HG02981 (cell line): ENCODE data around the gene FMN1.

Experiments
- ATAC-seq: cut with Tn5 transposase; IDR thresholded peaks from one replicate; pipeline ENCODE4 v1.9.1; 2021; ENCODE audit warnings: mild to moderate bottlenecking, moderate library complexity; ENCODE audit not compliant: unreplicated experiment

Gene FMN1

DNA sequence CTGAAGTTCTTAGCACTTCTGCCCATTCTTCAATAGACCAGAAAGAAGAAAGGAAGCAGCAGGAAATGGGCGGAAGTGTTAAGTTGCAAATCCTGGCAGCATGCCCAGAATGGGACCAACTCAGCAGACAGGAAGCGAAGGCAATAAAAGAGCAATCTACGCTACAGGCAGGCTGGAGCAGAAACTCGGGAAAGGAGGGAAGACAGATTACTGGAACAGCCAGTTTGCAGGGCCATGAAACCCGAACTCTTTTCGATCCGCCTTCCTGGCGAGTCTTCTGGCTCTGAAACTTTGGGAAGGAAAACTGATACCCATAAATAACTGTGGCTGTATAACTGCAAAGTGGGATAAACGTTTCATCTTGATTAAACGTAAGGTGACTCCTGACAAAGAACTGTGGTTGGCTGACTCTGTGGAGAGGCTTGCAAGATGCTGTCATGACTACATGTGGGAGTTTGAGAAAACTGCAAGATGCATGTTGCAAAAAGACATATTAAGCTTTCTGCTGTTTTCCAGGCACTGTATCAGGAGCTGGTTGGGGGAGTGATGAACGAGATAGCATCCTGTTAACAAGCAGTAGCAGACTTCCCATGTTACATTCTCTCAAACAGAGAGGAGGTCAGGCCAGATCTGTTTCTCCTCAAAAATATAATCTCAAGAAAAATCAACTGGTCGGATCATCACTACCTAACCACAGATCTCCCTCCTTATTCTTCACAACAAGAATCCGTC, 67.8 kb downstream of the FMN1 start:
- no peak for ATAC-seq

DNA sequence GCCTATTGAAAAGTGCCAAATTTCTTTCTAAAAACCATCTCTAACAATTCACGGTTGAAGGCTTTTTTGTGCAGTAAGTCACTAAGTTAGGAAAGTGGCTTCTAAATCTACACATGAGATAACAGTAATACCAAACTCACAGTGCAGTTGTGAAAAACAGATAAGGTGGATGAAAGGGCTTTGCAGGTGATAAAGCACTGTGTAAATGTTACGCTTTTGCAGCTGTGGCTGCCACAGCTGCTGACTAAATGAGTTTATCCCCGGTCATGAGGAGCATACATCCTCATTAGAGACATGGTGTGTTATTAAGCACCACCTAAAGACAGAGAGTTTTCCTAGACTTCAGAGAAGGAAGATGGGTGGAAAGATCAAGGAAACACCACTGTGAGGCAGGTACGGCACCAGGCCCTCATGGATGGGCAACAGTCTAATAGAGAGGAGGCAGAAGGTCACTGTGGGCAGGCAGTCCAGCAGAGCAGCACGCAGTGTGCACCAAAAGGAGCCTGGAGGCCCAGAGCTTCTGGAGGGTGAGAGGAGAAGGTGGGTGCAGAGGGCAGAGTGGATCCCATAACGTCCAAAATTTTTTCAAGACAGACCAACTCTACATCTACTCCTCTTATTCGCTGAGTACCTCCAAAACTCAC, 68.5 kb downstream of the FMN1 start:
- no peak for ATAC-seq

DNA sequence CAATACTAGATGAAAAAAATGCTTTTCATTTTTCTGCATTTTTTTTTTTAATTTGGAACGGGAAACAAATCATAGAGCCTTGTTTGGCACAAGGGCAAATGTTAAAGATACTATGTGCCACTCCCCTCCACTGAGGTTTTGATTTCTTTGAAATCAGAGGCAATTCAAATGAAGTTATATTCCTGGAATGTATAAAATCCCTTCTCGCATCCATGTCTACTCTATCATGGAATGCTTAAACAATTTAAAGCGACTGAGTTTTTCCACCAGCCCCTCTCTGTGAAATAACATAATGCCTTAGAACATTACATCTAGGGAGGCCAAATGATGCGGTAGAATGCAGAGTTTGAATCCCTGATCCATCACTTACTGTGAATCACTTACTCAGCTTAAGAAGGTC, 69.7 kb downstream of the FMN1 start:
- no peak for ATAC-seq

DNA sequence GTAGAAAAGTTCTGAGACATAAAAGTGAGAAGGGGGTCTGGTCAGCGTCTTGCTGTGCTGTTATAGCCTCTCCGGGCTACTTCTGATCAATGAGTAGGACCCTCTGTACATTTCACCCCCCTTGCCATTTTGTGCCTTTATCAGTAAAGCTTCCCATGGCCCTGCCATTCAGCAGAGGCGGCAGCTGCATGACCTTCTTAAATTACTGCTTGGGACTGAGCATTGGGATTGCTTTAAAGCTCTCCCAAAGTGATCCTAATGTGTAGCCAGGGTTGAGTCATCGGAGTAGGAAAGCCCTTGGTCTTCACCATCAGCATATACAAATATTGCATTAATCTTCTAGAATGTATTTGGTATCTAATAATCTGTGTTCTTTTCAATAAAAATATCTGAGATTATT, 70.2 kb downstream of the FMN1 start:
- ATAC-seq = no peak

DNA sequence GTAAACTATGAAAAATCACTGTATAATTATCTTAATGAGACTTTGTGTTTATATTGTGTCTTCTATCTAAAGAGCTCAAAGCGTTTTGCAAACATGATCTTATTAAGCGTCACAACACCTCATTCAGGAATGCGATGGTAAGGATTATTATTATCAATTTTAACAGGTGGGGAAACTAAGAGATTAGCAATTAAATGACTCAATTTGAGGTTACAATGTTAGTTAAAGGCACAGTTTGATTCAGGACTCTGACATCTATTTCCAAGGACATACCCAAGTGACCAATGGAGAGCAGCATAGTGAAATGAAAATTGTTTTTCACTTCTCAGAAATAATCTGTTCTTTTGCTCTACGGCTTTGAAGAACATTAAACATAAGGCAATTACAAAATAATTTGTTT, 74.6 kb downstream of the FMN1 start:
- ATAC-seq = no peak

DNA sequence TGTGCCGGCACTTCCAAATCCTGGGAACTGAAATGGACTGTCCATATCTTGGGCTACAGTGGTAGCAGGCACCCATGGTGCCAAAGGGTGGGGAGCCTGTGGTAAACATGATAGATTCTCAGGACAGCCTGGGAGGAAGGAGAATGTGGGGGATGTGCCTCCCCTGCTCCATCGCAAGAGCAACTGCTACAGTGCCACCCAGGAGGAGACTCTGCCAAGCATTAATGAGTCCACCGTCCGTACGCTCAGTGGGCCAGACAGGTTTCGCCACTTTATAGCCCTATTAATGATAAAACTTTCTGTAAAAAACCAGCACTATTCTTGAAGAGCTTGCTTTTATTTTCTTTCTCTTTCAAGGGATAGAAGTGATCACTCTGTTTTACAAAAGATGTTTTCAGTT, 75.2 kb downstream of the FMN1 start:
- no peak for ATAC-seq

DNA sequence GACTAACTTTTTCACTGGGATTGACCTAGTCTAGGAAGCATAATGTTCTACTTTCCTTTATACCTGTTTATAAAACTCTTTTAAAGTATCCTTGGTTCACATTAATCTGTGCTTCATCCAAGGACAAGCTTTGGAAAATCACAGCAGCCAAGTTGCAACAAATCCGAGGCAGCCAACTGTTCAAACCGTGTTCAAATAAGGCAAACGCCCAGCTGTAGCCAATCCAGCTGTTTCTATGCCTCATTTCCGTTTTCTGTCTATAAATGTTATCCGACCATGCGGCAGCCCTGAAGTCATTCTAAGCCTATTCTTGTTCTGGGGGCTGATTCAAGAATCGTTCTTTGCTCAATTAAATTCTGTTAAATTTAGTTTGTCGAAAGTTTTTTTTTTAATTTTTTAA, 78.3 kb downstream of the FMN1 start:
- no peak for ATAC-seq

DNA sequence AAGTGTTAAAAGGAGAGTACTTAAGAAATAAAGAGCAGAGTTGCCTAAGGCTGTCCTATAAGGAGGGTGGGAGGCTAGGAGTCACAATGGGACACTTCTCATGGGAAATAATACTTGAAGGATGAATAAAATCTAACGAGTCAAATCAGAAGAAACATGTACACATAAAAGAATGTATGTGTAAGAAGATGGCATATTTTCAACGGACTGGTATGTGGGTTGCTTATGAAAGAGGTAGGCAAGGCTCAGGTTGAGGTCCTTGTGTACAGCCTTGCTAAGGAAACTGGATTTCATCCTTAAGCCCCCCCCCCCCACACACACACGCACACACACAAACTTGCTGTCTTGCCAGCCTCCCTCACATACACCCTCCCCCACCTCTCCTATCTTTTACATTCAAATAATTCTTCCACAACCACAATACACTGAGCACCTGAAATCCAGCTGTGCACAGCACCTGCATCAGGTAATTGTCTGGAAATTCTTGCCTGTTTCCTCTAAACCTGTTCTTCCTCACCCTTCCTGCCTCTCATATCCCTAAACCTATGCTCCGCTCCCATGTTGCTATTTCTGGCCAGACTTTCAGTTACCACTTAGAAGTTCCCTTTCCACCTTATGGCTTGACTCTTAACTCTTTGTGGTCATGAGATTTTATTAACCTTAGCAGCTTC, 79.2 kb downstream of the FMN1 start:
- no peak for ATAC-seq

DNA sequence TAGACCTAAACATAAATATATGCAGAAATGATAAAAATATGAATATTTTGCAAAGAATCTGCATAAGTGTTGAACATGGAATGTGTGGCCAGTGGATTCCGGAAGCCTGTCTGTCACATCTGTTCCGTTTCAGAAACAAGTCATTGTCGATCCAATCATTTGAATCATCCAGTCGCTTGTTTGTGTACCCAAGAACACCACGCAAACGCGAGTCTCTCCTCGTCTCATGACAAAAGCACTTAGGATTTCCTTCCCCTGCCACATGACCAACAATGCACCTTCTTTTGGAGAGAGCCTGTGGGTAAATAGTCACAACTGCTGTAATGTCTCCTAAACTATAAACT, 80.2 kb downstream of the FMN1 start:
- ATAC-seq = no peak

DNA sequence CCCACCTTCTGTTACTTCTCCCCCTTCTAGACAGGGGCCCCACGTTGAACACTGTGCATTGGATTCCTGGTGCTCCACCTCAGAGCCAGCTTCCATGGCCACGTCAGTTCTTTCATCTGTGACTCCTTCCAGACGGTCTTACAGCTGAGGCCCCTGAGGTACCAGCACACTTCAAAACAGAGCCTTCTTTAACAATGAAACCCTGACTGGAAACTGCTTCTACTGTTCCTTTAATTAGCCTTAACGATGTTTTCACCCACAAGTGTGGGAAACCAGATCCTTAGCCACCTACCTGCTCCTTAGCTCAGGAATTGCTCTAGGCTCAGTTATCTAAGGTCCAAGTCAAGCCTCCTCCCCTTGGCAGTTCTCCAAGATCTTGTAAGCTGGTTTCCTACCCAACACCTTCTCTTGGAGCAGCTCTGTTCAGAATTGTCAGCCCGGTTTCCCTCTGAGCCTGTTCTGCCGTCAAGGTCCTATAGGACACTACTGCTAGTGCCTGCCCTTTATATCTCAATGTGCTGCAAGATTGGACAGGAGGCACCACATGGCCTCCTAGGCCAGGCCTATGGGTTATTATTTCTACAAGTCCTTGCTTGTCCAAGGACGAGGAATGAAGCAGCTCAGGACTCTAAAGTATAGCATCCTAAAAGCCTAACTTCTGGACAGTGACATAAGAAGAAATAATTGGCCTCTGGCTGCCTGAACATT, 80.7 kb downstream of the FMN1 start:
- ATAC-seq = no peak

DNA sequence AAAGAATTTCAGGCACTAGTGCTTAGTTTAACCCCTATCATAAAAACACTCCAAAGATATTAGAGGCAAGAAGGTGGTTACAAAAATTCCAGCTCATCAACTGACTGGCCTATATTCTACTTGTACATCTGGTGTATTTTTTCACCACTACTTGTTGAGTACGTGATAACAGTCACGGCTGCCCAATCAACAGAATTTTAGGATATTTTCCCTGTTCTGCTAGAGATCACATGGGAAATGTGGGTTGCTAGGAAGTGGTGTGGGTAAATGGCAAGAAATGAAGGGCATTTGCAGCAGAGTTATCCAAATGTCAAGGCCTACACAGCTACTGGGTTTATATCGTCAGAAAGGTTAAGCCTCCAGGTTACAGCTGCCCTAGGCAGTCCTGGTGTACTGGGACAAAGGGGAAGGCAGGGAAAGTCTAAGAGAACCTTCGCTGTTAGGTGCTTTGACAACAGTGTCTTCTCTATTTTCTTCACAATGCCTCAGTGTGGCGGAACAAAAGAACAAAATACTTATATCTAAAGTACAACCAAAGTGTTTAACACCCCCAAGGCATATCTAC, 81.9 kb downstream of the FMN1 start:
- ATAC-seq = no peak

DNA sequence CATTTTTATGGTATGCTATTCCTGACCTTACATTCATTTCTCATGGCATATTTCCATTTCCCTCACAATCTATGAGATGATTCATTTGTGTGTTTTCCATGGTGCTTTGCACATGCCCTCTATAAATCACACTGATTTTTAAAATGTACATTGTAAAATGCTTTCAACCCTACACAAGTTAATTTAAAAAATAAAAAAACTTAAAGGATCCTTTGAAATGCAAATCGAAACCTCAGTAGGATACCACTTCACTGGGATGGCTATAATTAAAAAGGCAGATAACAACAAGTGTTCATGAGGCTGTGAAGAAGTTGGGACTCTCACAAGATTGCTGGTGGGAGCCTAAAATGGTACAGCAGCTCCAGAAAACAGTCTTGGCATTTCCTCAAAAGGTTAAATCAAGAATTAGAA, 83.5 kb downstream of the FMN1 start:
- ATAC-seq = no peak

DNA sequence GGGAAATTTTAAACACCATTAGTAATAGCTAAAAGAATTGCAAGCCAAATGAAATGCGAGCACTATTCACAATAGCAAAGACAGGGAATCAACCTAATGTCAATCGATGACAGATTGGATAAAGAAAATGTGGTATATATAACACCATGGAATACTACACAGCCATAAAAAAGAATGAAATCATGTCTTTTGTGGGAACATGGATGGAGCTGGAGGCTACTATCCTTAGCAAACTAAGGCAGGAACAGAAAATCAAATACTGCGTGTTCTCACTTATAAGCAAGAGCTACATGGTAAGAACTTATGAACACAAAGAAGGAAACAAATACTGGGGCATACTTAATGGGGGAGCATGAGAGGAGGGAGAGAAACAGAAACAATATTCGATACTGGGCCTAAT, 85.2 kb downstream of the FMN1 start:
- ATAC-seq = no peak

DNA sequence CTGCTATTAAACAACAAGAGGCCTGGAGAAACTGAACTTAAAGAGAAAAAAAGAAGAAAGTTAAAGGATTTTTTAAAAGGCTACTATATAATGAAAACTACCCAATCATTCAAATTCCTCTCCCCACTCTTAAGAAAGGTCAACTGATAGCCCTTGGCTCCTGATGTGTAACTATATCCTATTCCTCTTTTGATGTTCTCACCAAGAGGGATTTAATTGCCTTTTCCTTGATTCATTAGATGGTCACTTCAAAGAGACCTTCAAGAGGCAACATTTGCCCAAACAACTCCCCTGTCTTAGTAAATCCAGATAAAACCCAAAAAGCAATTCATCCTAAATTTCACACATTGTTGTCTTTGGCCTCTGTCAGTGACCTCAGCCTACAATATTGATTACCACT, 86.0 kb downstream of the FMN1 start:
- ATAC-seq = no peak

DNA sequence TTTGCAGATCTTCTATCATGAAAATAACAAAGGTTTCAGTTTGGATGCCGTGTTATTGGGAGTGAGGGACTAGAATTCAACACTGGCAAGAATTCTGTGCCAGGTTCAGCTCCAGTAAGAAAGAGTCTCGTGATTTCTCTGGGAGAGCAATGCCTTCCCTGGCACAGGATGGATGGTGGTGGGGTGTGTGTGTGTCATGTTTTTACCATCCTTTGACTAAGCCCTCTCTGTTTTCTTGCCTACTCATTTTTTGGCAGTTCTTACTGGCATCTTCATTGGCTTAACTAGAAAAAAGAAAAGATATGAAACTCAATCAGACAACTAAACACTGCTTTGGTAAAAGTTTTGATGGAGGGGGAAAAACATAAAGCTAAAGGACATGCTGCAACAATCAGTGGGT, 86.6 kb downstream of the FMN1 start:
- ATAC-seq = no peak

DNA sequence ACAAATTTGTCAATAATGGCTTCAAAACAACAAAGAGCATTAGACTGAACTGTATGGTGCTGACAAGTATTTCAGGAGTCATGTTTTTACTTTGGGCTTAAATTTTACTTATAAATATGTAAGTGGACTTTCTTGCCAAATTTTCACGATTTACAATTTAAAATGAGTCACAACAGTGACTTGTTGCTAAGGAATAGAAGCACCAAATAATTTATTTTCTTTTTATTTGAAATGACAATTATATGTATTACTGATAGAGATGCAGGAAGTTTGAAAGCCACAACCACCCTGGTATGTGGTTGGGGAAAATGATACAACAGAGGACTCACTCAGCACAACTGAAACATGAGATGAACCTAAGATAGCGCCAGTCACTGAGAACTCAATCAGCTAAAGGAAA, 90.3 kb downstream of the FMN1 start:
- ATAC-seq = no peak

DNA sequence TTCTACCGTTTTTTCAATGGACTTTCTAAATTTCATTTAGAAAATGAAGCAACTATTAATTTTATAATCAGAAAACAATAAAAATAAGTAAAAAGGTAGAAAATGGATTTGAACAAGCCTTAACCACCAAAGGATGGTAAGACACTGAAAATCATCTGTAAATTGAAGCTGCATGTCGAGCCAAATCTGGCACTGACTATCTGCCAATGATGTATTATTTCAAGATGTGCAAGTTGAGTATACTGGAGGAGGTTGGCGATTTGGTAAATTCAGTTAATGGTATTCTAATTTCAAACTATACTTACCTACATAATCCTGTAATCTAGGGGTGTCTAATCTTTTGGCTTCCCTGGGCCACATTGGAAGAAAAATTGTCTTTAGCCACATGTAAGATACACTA, 93.5 kb downstream of the FMN1 start:
- ATAC-seq = no peak

DNA sequence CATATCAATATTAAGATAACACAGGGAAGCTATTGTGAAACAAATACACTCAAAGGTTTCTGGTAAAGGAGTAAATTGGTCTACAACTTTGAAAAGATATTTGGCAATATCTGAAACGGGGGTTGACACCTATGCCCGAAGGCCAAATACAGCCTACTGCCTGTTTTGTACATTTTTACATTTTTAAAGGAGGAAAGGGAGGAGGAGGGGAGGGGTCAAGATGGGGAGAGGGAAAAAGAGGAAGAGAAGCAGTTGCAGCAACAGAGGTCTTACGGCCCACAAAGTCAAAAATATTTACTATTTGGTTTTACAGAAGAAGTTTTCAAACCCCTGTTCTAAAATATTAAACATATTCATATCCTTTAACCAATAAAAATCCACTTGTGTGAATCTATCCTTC, 94.2 kb downstream of the FMN1 start:
- no peak for ATAC-seq

DNA sequence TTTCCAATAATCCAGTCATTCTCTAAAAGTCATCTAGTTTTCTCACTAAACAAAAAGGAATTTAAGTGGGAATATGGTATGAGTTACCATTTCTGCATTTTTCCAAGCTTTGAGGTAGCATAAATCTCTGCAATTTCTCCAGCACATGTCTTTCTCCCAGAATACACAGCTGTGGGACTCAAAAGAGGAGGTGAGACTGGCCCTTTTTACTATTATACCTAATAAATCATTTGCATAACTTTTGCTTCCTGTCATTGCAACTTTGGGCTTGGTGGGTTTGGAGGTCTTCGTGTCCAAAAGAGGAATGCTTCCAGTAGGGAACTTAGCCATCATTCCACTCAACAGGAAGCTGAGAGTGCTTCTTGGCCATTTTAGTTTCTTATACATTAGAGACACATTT, 94.8 kb downstream of the FMN1 start:
- ATAC-seq = no peak

DNA sequence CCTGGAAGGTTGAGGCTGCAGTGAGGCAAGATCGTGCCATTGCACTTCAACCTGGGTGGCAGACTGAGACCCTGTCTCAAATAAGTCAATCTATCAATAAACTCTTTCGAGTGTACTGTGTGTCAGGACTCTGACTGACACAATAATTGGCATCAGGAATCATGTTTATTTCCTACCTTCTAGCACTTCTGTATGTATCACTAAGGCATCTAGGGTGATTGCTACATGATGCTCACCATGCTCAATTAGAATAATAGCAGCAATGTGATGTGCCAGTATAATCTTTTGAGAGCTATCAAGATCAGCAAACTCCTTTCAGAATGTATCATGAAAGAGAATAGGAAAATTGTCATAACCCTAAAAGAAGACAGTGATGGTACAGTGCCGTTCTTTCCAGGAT, 95.3 kb downstream of the FMN1 start:
- ATAC-seq = no peak
